ENCODE measurements around the gene CACNA1H. TPM values are rescaled to one million over a fixed set of nuclear protein-coding genes. Genes with fewer than 3 reads are reported as not detected.

Gene CACNA1H
- total and polyA plus RNA-seq, 2 of the 4 experiments (the other 2 are of a cell fraction) = 1.6 to 5.8 TPM

GRCh38 chr16:1217526-1217925 lies 64.6 kb downstream of the CACNA1H start:
- Histone ChIP-seq H2BK120ac (ENCODE audit: low read depth, low read length) (no peak overlapping the region), H3K36me3 (ENCODE audit: control insufficient read depth, insufficient read depth, low read length) (peaks cover 4% of the 10 kb centered on the region; the same call in 1 of the 2 replicates), H3K79me1 (ENCODE audit: low read depth in 1 of 2, low read length in 2 of 2) (no peaks in the 10 kb centered on the region), H2AK9ac (replicated peaks; ENCODE audit: low read depth, low read length, poor library complexity) (no peak overlapping the region), H3K27ac (ENCODE audit: insufficient read depth, low read length) (no peak overlapping the region), H3K14ac (replicated peaks; ENCODE audit: low read depth, low read length) (no peak overlapping the region), H2AFZ (replicated peaks; ENCODE audit: low read length, poor library complexity) (no peak overlapping the region), H4K91ac (ENCODE audit: insufficient read depth, low read depth, low read length) (no peak overlapping the region), H2BK5ac (ENCODE audit: low read depth, low read length, poor library complexity, severe bottlenecking) (no peak overlapping the region), H4K5ac (ENCODE audit: low read depth, low read length) (no peak overlapping the region), H3K56ac (ENCODE audit: extremely low read depth, insufficient read depth, low read length) (no peak overlapping the region), H2BK20ac (ENCODE audit: low read depth, low read length) (no peak overlapping the region), H3K4me3 (ENCODE audit: insufficient read depth, low read depth, low read length) (no peak overlapping the region), H2BK15ac (ENCODE audit: low read depth, low read length) (no peak overlapping the region), H3K9ac (ENCODE audit: low read depth, low read length) (no peak overlapping the region), H3K9me1 (ENCODE audit: insufficient read depth, low read length) (no peaks in the 10 kb centered on the region), H3K4me1 (ENCODE audit: control insufficient read depth, insufficient read depth, low read length) (no peaks in the 10 kb centered on the region), H4K8ac (ENCODE audit: low read depth in 2 of 2, low read length in 2 of 2) (no peak overlapping the region), H3K27me3 (ENCODE audit: control insufficient read depth, insufficient read depth, low read length) (no peaks in the 10 kb centered on the region), H3K18ac (ENCODE audit: low read depth, low read length) (no peak overlapping the region), H3K4ac (ENCODE audit: low read depth, low read length) (no peak overlapping the region), H3K4me2 (ENCODE audit: low read depth, low read length) (no peak overlapping the region), H4K20me1 (ENCODE audit: insufficient read depth, low read length) (no peaks in the 10 kb centered on the region), H3K9me3 (ENCODE audit: control insufficient read depth, insufficient read depth, low read length) (no peaks in the 10 kb centered on the region), H3K23ac (ENCODE audit: low read depth, low read length) (no peak overlapping the region), H2AK5ac (ENCODE audit: low read depth, low read length) (no peak overlapping the region)
- intact Hi-C loops (cut with micrococcal nuclease) (no loop called here), in situ Hi-C loops (cut with MboI; ENCODE audit: low sequenced_read_pairs) (loop anchor here (25.0 kb wide), 1 partner anchor 405 kb away; the partner anchor contains the start of gene GNG13), dilution Hi-C loops (cut with HindIII; ENCODE audit: low sequenced_read_pairs, unreplicated experiment) (no loop called here)
- WGBS, 2 experiments (ENCODE audit: extremely low coverage in 2 of 2, insufficient read length in 1 of 2) = 82% methylated on average over 23 of the region's 24 CpGs; no CpG with 5 or more reads in 1 of the 2 experiments
- ChIA-PET POLR2A (ENCODE audit: unreplicated experiment) (no interaction called here), CTCF (no interaction called here)
- TF ChIP-seq CHD1 (IDR thresholded peaks at IDR 0.05; ENCODE audit: low read depth, low read length) = no peak
- TF ChIP-seq RCOR1 (IDR thresholded peaks at IDR 0.05; ENCODE audit: insufficient replicate concordance, low read length) = no peak
- TF ChIP-seq RAD21 (IDR thresholded peaks at IDR 0.05; ENCODE audit: low read length) = no peak
- TF ChIP-seq SMC3 (IDR thresholded peaks at IDR 0.05; ENCODE audit: low read depth, low read length) = no peak
- no peak for TF ChIP-seq NFE2L2 (IDR thresholded peaks at IDR 0.05; ENCODE audit: low read depth, low read length)
- TF ChIP-seq POLR2A (IDR thresholded peaks at IDR 0.05; ENCODE audit: low read depth, low read length) = no peak
- no peak for TF ChIP-seq RFX5 (IDR thresholded peaks at IDR 0.05; ENCODE audit: low read depth, low read length)
- no peak for TF ChIP-seq BHLHE40 (IDR thresholded peaks at IDR 0.05; ENCODE audit: low read depth, low read length)
- TF ChIP-seq MXI1 (IDR thresholded peaks at IDR 0.05; ENCODE audit: borderline replicate concordance, low read depth, low read length) = no peak
- no peak for TF ChIP-seq MAZ (IDR thresholded peaks at IDR 0.05; ENCODE audit: borderline replicate concordance, low read depth, low read length)
- TF ChIP-seq FOS (IDR thresholded peaks at IDR 0.05; ENCODE audit: low read depth, low read length) = no peak
- no peak for TF ChIP-seq ELK1 (IDR thresholded peaks at IDR 0.05; ENCODE audit: borderline replicate concordance, low read depth, low read length)
- no peak for TF ChIP-seq CEBPB (IDR thresholded peaks at IDR 0.05; ENCODE audit: low read depth, low read length)
- BruUV-seq (replicated peaks) = no TSS peak
- no peak for DNase-seq
- ATAC-seq (ENCODE audit: low read depth) = no peak
